ENCODE measurements around the gene CCN5. TPM values are rescaled to one million over a fixed set of nuclear protein-coding genes. Genes with fewer than 3 reads are reported as not detected.

CCN5 gene
- total RNA-seq, 1 experiment from 2014 or later = not detected

GRCh38 chr20:44735816-44736169, 20.6 kb downstream of the CCN5 start:
- no peak for DNase-seq (ENCODE audit: low read depth)

DNA sequence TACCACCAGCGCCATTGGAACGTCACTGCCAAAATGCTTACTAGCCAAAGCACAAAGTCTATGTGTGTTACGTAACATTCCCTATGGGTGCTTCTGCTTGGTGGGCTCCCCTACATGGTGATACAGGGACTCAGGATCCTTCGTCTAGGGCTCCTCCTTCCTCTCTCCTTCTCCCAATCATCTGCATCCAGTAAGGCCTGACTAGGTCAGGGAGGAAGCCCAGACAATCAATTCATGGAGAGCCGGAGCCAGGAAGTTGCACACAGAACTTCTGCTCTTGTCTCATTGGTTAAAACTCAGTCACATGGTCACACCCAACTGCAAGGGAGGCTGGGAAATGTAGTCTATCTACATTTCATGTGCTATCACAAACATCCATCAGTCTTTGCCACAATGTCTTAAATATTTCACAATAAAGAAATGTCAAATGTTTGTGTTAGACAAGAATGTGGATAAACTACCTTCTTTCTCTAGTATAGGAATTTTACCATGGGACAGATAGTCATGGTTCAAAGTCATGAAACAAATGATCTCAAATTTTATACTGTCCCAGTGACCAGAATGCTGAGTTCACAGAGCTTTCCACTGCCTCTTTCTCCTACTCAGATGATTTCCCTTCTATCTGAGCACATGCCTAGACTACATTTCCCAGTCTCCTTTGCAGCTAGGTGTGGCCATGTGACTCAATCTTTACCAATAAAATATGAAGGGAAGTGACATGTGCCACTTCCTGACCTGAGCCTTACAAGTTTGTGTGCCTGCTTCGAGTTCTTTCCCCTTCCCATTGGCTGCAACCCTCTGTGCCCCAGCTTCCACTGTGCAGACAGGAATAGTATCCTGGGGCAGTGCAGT, 21.2 kb downstream of the CCN5 start:
- DNase-seq (ENCODE audit: low read depth) = peak; percentile 86

DNA sequence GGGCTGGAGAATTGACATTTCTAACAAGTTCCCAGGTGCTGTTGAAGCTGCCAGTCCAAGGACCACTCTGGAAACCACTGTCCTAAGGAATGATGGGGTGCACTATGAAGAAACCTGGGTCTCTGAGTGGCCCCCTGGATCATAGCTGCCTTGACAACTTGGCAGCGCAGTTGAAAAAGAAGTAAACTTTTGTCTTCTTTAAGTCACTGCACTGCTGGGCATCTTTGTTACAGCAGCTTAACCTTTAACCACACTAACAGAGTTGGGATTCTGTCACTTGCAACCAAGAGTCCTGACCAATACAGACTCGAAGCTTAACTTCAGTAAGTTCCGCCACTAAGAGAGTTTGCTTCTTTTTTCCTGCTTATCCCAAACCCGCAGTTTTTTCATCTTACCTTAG, 21.9 kb downstream of the CCN5 start:
- no peak for DNase-seq (ENCODE audit: low read depth)

GRCh38 chr20:44738813-44739477, 23.8 kb downstream of the CCN5 start:
- peak; percentile 74 for DNase-seq (ENCODE audit: low read depth)

DNA sequence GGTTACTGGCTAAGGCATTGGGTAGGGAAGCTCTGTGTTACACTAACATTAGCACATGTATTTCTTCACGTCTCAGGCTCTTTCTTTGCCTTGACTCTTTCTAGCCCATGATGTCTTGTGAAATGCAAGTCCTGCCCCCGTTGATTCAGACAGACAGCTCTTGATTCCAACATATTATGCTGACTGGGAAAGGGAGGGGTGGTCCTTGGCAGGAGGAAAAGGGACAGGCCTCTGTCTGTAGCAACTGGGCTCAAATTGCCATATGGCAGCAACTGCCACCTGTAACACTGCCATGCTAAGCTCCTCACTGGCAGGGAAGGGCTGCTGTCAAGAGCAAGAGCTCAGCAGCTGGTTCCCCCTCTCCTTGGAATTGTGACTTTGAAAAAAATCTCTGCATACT, 24.8 kb downstream of the CCN5 start:
- no peak for DNase-seq (ENCODE audit: low read depth)

GRCh38 chr20:44742304-44743079, 27.3 kb downstream of the CCN5 start:
- no peak for DNase-seq (ENCODE audit: low read depth)

DNA sequence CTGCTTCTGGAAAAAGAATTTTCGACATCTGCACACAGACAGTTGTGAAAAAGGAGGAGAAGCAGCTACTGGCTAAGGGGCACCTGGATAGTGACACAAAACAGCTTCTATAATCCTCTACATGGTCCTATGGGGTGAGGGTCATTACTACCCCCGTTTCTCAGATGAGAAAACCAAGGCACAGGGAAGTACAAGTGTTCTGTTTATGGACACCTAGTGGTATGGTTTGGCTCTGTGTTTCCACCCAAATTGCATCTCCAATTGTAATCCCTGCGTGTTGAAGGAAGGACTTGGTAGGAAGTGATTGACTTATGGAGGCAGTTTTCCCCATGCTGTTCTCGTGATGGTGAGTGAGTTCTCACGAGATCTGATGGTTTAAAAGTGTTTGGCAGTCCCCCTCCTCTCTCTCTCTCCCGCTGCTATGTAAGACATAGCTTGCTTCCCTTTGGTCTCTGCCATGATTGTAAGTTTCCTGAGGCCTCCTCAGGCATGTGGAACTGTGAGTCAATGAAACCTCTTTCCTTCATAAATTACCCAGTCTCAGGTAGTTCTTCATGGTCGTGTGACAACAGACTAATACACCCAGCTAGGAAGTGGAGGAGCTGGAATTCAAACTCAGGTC, 28.0 kb downstream of the CCN5 start:
- DNase-seq (ENCODE audit: low read depth) = no peak

- DNase-seq (ENCODE audit: low read depth) = no peak
Observed at GRCh38 chr20:44743916-44744655, 28.9 kb downstream of the CCN5 start.

- DNase-seq (ENCODE audit: low read depth) = no peak
Observed at GRCh38 chr20:44745122-44745597, 30.0 kb downstream of the CCN5 start.

- DNase-seq (ENCODE audit: low read depth) = no peak
Observed at GRCh38 chr20:44745598-44746366, 30.6 kb downstream of the CCN5 start, which contains the start of gene KCNK15. TSS of gene KCNK15 (plus strand) at chr20:44745865. CDS start at chr20:44745911, 46 bp downstream.

GRCh38 chr20:44746367-44747165, 31.4 kb downstream of the CCN5 start:
- DNase-seq (ENCODE audit: low read depth) = peak; percentile 17

DNA sequence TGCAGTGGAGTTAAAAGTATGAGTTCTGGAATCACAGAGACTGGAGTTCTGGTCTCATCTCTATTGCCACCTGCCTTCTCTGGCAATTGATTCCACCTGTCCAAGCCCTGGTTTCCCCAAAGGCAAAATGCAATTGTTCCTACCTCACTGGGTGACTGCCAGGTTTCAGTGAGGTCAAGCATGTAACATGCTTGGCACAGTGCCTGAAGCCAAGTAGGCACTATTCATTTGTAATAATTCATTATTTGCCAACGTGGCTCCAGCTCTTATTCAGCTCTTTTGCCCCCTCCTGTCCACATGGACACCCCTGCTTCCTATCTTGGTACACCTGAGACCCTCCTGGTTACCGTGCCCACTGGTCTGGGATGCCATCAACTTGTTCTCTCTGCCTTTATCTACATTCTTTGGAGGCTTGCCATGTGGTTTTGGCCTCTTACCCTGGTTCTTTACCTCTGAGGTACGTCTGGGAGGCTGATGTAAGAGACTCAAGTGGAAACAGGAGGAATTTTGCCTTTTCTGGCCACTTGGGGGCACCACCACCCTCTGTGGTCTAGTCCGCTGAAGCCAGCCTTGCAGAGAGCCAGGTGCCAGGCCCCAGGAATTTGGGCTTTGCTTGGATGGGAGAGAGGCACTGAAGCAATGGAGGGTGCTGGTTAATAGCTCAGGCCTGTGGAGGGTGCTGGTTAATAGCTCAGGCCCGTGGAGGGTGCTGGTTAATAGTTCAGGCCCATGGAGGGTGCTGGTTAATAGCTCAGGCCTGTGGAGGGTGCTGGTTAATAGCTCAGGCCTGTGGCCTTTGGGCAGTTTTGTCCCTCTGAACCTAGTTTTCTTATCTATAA, 32.2 kb downstream of the CCN5 start:
- peak; percentile 59 for DNase-seq (ENCODE audit: low read depth)

DNA sequence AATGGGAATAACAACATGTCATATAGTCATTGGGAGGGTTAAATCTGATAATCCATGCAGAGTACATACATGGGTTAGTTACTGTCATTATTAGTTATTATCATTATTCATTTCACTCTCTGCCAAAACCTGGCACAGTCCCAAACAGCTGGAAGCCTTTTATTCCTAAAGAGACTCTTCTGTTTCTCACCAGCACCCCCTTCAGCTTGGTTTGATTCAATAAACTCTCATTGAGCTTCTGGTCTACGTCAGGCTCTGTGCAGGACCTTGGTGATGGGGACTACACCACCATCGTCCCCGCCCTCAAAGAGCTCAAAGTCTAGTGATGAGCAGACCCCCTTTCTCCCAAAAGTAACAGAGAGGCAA, 32.8 kb downstream of the CCN5 start:
- no peak for DNase-seq (ENCODE audit: low read depth)

DNA sequence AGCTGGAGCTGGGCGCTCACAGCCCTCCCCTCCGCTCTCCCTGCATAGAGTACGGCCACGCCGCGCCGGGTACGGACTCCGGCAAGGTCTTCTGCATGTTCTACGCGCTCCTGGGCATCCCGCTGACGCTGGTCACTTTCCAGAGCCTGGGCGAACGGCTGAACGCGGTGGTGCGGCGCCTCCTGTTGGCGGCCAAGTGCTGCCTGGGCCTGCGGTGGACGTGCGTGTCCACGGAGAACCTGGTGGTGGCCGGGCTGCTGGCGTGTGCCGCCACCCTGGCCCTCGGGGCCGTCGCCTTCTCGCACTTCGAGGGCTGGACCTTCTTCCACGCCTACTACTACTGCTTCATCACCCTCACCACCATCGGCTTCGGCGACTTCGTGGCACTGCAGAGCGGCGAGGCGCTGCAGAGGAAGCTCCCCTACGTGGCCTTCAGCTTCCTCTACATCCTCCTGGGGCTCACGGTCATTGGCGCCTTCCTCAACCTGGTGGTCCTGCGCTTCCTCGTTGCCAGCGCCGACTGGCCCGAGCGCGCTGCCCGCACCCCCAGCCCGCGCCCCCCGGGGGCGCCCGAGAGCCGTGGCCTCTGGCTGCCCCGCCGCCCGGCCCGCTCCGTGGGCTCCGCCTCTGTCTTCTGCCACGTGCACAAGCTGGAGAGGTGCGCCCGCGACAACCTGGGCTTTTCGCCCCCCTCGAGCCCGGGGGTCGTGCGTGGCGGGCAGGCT, 35.1 kb downstream of the CCN5 start:
- DNase-seq (ENCODE audit: low read depth) = no peak

DNA sequence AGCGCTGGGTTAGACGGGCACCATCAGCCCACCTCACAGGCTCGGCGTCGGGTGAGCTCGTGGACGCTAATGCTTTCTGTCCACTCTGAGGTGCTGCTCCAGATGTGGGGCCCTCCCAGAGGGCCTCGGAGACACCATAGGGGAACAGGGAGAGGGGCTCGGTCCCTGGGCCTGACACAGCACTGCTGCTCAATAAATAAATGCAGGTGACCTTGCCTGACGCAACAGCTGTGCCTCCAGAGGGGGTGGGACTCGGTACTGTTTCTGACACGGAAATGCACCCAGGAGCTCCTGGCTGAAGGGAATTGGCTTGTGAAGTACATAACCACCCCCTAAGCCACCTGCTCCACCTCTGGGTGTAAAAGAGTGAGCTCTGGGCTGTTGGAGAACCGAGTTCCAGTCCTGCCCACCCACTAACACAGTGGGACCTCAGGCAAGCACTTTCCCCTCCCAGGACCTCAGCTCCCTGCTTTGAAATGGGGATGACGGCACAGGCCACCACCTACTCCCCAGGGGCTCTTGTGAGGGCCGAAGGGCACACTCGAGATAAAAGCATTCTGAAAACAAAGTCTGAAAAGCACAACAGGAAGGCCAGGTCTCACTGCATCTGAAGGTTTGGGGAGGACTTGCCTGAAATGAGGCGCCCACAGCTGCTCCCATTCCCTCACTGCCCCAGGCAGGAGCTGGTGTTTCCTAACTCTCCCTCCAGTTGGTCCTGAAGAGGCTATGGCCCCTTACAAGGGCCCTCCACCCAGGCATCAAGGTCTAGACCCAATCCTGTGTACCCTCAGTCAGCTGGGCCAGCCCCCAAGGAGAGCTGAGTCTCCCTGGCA, 37.1 kb downstream of the CCN5 start:
- DNase-seq (ENCODE audit: low read depth) = no peak

DNA sequence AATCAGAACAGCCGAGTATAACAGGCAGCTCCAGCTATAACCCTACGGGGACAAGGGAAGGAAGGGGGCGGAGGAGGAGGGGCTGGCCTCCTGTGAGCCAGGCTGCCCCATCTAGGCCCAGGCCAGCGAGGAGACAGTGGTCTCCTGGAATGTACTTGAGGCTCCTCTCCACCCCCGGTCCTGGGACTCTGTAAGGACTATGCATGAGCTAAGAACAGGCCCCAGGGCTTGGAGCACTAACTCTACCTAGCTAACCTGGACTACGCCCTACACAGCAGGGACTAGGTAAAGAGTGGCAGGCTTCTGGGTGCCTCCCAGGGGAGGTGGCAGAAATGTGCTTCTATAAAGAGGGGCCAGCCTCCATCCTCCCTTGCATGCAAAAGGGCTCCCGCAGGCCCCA, 39.4 kb downstream of the CCN5 start:
- no peak for DNase-seq (ENCODE audit: low read depth)
